ENCODE results near the gene PIP4K2B.

DNA sequence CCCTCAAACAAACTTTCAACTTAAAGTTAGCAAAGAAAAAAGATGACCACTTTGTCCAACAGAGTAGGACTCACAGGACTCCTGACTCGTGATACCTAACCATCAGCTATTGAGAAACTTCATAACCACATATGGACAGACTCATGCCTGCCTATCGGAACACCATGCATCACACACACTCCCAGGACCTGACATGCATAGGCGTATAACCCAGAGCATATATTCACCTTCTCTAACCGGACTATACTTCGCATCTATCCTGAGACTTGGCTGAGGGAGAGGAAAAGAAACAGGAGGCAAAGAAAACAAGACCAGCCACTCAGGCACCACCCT is 2.2 kb downstream of the PIP4K2B start:
- TF ChIP-seq POLR2A (IDR thresholded peaks at IDR 0.05), result no peak
- TF ChIP-seq, protein P1, sequence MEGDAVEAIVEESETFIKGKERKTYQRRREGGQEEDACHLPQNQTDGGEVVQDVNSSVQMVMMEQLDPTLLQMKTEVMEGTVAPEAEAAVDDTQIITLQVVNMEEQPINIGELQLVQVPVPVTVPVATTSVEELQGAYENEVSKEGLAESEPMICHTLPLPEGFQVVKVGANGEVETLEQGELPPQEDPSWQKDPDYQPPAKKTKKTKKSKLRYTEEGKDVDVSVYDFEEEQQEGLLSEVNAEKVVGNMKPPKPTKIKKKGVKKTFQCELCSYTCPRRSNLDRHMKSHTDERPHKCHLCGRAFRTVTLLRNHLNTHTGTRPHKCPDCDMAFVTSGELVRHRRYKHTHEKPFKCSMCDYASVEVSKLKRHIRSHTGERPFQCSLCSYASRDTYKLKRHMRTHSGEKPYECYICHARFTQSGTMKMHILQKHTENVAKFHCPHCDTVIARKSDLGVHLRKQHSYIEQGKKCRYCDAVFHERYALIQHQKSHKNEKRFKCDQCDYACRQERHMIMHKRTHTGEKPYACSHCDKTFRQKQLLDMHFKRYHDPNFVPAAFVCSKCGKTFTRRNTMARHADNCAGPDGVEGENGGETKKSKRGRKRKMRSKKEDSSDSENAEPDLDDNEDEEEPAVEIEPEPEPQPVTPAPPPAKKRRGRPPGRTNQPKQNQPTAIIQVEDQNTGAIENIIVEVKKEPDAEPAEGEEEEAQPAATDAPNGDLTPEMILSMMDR (IDR thresholded peaks at IDR 0.05), result no peak
